ENCODE measurements around the gene CCDC27.

CCDC27 gene

DNA sequence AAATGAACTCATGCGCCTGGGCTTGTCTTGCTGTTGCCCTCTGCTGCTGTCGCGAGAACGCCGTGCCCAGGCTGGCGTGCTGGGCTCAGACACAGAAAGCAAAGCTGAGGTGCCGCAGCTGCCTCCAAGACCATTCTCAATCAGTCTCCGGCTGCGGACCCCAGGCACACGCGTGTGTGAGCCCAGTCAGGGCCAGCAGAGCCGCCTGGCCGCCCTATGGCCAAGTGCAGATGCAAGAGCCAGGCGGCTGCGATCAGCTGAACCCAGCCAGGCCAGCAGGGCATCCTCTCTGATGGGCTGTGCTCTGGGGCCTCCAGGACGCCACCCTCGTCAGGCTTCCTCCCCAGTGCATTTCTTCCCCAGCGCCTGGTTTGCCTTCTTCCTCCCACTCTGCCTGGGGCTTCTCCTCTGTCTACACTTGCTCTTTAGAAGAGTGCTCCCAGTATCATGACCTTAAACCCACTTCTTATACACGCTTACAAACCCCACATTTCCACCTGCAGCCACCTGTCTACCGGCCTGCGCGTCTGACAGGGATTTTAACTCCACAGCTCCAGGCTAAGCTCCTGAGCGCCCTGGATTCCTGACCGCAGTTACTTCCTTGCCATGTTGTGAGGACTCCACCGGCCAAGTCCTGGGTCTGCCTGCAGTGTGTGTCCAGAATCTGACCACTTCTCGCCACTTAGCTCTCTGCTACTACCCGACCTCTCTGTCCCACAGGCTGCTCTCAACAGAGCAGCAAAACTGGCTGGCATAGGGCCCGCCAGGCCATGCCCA, 65.8 kb downstream of the CCDC27 start:
- no peak for DNase-seq (ENCODE audit: low read depth, low spot score)

DNA sequence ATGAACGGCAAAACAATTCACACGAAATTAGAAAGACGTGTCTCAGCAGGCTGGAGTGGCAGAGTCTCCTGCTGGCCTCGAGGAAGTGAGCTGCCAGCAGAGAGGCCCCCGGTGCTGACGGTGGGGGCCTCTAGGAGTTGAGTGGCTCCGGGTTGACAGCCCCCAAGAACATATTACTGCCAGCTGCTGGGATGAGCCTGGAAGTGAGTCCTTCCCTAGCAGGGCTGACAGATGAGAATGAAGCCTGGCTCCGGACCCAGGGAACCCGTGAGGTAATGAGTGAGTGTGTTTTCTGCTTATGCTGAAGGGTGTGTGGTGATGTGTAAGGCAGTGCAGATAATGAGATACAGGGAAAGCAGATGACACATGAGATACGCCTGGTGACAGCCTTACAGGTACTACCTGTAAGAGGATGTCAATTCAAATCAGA, 67.5 kb downstream of the CCDC27 start:
- DNase-seq (ENCODE audit: low read depth, low spot score) = no peak

- no peak for DNase-seq (ENCODE audit: low read depth, low spot score)
Observed at GRCh38 chr1:3820316-3820715, 68.1 kb downstream of the CCDC27 start.

GRCh38 chr1:3821004-3821403, 68.8 kb downstream of the CCDC27 start:
- no peak for DNase-seq (ENCODE audit: low read depth, low spot score)

Data from iPS DF 19.7 (cell line).